CD4-positive, alpha-beta T cell treated with Interleukin-4 for 1 hour (primary cell): ENCODE results near the gene GFI1B.

Experiments
- DNase-seq, 2 donors: peaks; one replicate each; pipeline ENCODE4 v3.0.0-alpha.2; 2020 to 2022

The GFI1B gene

DNA sequence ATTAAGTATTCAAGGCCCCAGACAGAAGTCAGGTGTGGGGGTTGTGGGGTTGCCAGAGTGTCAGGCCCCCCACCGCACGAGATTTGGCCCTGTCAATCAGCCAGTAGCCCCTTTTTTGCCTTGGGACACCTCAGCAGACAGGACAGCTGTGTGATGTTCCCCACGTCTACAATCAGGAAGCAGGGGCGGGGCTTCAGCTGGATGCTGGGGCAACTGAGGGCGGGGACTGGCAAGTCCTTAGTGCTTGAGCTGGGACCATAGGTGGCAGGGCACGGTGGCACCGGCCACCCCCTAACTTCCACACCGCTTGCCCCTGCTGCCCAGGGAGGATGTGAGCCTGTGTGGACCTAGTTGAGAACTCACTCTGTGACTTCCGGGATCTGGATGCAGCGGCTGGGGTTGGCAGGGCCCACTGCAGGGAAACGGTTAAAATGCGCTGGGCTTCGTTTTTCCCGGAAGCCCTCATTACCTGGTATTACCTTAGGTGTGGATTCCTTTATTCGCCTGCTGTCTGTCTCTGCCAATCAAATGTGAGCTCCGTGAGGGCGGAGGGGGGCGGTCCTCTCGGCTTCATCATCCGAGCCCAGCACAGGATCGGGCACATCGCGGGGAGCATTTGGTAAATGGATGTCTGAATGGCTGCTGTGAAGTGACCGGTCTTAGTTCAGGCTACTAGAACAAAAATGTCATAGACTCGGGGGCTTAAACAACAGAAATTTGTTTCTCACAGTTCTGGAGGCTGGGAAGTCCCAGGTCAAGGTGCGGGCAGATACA is 44.8 kb downstream of the GFI1B start:
- peak; percentile 23 to 37 for DNase-seq

DNA sequence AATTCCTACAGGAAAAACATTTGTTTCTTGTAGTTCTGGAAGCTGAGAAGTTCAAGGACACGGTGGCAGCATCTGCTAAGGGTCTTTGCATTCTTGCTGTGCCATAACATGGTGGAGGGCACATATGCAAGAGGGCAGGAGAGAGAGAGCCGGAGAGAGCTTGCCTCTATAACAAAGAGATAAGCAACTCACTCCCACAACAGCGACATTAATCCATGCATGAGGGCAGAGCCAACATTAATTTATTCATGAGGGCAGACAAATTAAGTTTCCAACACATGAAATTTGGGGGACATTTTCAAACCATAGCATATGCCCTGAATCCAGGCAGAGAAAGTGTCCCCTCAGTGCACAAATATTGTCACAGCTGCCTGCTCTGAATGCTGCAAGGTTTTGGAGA is 47.9 kb downstream of the GFI1B start:
- no peak for DNase-seq

DNA sequence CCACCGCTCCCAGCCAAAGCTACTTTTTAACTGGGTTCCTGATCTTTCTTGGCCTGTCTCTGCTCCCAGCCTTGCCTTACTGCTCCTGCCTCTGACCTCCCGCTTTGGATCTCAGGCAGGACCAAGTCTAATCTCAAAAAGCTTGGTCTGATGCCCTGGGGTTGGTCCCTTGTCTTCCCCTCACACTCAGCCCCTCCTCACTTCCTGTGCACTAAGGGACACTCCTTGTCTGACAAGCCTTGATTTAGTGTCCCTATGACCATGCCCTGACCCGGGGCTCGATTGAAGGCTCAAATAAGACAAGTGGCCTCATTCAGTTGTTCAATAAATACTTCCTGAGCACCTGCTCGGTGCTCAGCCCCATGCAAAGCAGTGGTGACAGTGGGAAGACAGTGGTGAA is 48.6 kb downstream of the GFI1B start:
- DNase-seq, result no peak

DNA sequence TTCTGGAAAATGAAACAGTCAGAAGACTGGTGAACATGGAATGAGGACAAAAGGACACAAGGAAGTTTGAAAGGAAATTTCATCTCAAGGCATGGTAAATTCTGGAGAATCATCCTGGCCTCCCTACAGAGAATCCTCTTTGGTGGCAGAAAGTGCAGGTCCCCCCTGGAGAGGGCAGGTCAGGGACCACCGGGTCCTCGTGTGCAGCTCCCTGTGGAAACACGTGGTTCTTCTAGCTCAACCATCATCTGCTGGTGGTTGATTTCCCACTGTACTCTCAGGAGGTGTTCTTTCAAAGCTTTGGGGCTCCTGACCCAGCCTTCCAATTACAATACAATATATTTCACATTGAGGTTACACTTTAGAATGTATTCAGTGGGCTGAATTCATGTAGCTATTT is 49.7 kb downstream of the GFI1B start:
- DNase-seq, result no peak

DNA sequence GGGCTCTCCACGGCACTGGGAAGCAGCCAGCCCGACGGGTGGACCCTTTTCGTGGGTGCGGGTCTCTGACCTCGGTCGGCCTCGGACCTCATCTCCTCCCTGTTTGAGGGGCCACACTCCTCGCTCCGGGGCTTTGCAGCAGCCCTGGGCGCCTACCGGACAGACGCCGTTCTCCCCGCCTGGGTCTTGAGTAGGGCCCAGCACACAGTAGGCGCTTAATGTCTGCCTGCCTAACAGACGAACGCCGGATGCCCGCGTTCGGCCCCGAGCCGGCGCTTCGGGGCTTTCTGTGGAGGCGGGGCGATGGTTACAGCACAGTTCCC is 51.5 kb downstream of the GFI1B start:
- no peak for DNase-seq

DNA sequence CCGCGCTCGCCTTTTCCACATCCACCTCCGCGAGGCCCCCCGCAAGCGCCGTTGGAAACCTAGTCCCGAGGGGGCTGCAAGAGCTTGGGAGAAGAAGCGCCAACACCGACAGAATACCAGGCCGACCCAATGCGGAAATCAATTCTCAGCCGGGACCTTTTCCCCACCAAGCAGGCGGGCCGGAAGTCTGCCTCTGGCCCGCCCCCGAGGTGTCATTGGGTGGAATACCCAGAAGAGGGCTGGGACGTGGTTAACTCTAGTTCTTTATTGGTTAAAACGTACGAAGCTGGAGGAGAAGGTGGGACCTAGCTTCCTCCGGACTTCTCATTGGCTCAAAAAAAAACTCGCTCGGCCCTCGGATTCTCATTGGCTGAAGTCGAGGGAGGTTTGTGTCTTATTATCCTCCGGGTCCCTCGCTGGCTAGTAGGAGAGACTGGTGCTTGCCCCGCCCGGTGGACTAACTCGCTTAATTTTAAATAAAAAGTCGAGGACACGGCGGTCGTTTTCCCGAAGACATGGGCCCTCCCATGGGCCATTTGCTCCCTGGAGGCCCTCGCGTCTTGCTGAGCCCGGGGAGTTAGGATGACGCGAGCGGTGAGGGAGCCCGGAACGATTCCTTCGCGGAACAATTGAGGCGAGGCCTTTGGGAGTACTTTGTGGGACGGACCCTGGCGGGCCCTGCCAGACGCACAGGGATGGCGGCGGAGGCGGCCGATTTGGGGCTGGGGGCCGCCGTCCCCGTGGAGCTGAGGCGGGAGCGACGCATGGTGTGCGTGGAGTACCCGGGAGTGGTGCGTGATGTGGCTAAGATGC is 52.0 kb downstream of the GFI1B start, which contains the start of gene GTF3C5:
Gene GTF3C5 (plus strand): TSS at position 681 of the 813 bp plus-strand sequence. CDS start 15 bp downstream, at position 696.
- DNase-seq, result peak; percentile 95 to 97

DNA sequence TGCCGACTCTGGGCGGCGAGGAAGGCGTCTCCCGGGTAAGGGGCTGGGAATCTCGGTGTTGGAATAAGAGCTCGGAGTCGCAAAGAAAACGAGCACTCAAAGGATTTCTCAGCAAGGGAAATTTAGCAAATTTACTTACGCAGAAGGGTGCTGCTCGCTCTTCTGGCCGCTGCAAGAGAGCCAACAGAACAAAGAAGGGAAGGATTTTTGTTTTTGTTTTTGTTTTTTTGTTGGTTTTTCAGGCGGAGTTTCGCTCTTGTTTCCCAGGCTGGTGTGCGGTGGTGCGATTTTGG is 52.6 kb downstream of the GFI1B start:
- no peak for DNase-seq

DNA sequence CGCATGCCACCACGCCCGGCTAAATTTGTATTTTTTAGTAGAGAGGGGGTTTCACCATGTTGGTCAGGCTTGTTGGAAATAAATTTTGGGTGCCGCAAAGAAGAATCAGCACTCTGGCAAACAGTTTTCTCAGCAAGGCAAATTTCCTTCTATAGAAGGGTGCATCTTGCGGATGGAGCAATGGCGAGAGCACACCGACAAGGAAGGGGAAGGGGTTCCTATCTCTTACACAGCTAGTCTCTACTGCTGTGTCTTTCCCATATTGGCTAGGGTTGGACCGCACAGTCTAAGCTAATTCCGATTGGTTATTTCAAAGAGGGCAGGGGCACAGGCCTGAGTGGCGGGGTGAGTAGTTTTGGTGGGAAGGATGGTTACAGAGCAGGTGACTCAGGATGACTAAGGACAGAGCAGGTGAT is 53.0 kb downstream of the GFI1B start:
- no peak for DNase-seq

DNA sequence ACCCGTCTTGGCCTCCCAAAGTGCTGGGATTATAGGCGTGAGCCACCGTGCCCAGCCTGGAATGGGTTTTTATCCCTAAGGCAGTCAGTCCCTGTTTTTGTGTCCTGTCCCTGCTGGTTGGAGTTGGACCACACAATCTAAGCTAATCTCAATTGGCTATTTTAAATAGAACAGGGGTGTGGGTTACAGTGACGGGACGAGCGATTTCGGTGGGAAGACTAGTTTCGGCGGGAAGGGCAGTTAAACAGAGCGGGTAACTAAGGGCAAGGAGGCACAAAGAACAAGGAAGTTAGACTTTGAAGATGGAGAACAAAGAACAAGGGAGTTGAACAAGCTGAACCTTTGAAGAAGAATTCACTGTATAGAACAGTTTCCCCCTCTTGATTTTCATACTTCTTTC is 53.7 kb downstream of the GFI1B start:
- DNase-seq, result no peak

DNA sequence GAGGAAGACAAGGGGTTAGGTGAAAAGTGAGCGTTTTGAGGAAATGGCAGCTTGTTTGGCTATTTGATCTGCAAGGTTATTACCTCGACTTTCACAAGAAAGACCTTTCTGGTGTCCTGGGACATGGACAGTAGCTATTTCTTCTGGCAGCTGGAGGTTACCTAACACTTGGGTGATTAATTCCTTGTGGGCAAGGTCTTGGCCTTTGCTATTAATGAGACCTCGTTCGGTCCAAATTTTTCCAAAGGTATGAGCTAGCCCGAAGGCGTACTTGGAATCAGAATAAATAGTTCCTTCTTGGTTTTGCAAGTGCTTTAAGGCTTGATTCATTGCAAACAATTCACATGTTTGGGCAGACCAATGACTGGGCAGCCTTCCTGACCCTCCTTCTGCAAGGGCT is 57.2 kb downstream of the GFI1B start:
- DNase-seq, result no peak

DNA sequence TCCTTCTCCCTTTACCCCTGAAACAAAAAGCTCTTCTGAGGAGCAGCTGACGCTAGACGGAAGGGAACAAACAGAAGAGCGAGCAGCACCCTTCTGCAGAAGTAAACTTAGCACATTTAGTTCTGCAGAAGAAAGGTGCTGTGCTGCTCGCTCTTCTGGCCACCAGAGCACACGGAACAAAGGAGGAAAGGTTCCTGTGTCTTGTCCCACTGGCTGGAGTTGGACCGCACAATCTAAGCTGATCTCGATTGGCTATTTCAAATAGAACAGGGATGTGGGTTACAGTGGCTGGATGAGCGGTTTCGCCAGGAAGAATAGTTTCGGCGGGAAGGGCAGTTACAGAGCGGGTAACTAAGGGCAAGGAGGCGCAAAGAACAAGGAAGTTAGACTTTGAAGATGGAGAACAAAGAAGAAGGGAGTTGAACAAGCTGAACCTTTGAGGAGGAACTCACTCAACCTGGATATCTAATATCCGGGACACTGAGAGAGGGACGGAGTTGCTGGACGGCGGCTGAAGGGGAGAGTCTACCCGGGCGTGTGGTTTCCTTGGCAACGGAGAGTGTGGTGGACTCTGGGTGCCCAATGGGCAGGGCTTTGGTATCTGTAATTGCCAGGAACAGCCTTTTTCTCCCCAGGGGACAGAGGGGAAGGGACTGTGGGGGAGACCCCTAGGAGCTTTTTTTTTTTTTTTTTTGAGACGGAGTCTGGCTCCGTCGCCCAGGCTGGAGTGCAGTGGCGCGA is 59.5 kb downstream of the GFI1B start:
- DNase-seq, result no peak

DNA sequence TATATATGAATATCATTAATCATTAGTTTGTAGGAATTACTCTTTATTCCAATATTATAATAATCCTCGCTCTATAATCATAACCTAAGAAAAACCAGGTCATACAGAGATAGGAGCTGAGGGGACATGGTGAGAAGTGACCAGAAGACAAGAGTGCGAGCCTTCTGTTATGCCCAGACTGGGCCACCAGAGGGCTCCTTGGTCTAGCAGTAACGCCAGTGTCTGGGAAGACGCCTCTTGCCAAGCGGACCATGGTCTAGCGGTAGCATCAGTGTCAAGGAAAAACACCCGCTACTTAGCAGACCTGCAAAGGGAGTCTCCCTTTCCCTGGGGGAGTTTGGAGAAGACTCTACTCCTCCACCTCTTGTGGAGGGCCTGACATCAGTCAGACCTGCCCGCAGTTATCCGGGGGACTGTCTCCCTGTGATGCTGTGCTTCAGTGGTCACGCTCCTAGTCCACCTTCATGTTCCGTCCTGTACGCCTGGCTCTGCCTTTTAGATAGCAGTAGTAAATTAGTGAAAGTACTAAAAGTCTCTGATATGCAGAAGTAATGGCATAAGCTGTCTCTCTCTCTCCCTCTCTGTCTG is 62.5 kb downstream of the GFI1B start:
- DNase-seq, result peak; percentile 39 to 43
